H1 (cell line): ENCODE data around the gene KIAA0319L. TPM values are rescaled to one million over a fixed set of nuclear protein-coding genes. Genes with fewer than 3 reads are reported as not detected.

Source experiments
- CTCF ChIA-PET: fragments of 300-600 bp; sonication (Branson Sonifier 250); formaldehyde crosslinking; loops from one replicate; lab custom pipeline; 2021; ENCODE audit not compliant: partially characterized antibody; lab: Charles Lee
- POLR2A ChIA-PET: fragments of 300-600 bp; sonication (Branson Sonifier 250); formaldehyde crosslinking; loops from one replicate; lab custom pipeline; 2021; ENCODE audit warnings: inconsistent platforms; ENCODE audit not compliant: partially characterized antibody; lab: Charles Lee
- DNase-seq, 2 experiments: peaks; one replicate each; pipeline versions ENCODE4 v3.0.0 to v3.0.0-alpha.2; 2010 to 2022; ENCODE audit warnings: low spot score in 2 of 2, low read depth in 1 of 2, mixed read lengths in 1 of 2
- FAIRE-seq: peaks from 2 replicates; lab custom pipeline; 2011; peaks lifted over from hg19 to GRCh38; lab: Jason Lieb, UNC
- H2AFZ ChIP-seq: 2 replicates; pipeline ENCODE4 v1.8.1; 2012; ENCODE audit warnings: low read length, inconsistent platforms
- H2AK5ac ChIP-seq: 2 replicates; pipeline ENCODE4 v1.6.1; 2013; ENCODE audit warnings: low read depth, low read length
- H2BK120ac ChIP-seq: replicated peaks from 2 replicates; pipeline ENCODE3; 2013; ENCODE audit warnings: low read depth, low read length, inconsistent platforms
- H2BK12ac ChIP-seq: 2 replicates; pipeline ENCODE4 v1.6.1; 2013; ENCODE audit warnings: low read depth, low read length
- H2BK15ac ChIP-seq: 2 replicates; pipeline ENCODE4 v1.6.1; 2013; ENCODE audit warnings: low read length
- H2BK20ac ChIP-seq: 2 replicates; pipeline ENCODE4 v1.6.1; 2013; ENCODE audit warnings: low read length
- H2BK5ac ChIP-seq: 2 replicates; pipeline ENCODE4 v1.6.1; 2013; ENCODE audit warnings: low read depth, low read length
- H3K14ac ChIP-seq: 2 replicates; pipeline ENCODE4 v1.6.1; 2013; ENCODE audit warnings: inconsistent platforms; ENCODE audit not compliant: insufficient read length
- H3K18ac ChIP-seq: 2 replicates; pipeline ENCODE4 v1.6.1; 2013; ENCODE audit warnings: low read length; ENCODE audit errors: extremely low read depth
- H3K23ac ChIP-seq: 2 replicates; pipeline ENCODE4 v1.6.1; 2013; ENCODE audit warnings: inconsistent platforms; ENCODE audit not compliant: insufficient read length
- H3K23me2 ChIP-seq: 2 replicates; pipeline ENCODE4 v1.6.1; 2013; ENCODE audit warnings: low read depth, low read length
- H3K27ac ChIP-seq: 2 replicates; pipeline ENCODE4 v1.6.1; 2011; ENCODE audit warnings: low read depth, low read length, inconsistent platforms
- H3K27me3 ChIP-seq, 4 experiments: replicated peaks in 1 of 4; 1 replicate in 1 of 4; 2 replicates in 3 of 4; pipeline versions ENCODE4 v1.6.1 to v1.8.1; 2011 to 2013; ENCODE audit warnings: low read length in 3 of 4, mild to moderate bottlenecking in 3 of 4, inconsistent platforms in 2 of 4, mixed read lengths in 2 of 4, moderate library complexity in 1 of 4; ENCODE audit not compliant: control insufficient read depth in 3 of 4, insufficient read depth in 3 of 4; ENCODE audit errors: extremely low read depth in 1 of 4
- H3K36me3 ChIP-seq, 4 experiments: 2 replicates each; pipeline versions ENCODE4 v1.6.1 to v1.8.1; 2011 to 2013; ENCODE audit warnings: mild to moderate bottlenecking in 4 of 4, low read length in 3 of 4, moderate library complexity in 2 of 4, control low read depth in 1 of 4, inconsistent platforms in 1 of 4; ENCODE audit not compliant: insufficient read depth in 4 of 4, control insufficient read depth in 2 of 4
- H3K4ac ChIP-seq: replicated peaks from 2 replicates; pipeline ENCODE3; 2013; ENCODE audit warnings: low read length, low read depth, mixed read lengths, inconsistent platforms; ENCODE audit not compliant: insufficient read length
- H3K4me1 ChIP-seq, 4 experiments: replicated peaks in 1 of 4; 1 replicate in 1 of 4; 2 replicates in 3 of 4; pipeline versions ENCODE4 v1.6.1 to v1.8.1; 2011 to 2013; ENCODE audit warnings: low read length in 3 of 4, inconsistent platforms in 2 of 4, mixed read lengths in 1 of 4; ENCODE audit not compliant: insufficient read depth in 4 of 4, control insufficient read depth in 3 of 4
- H3K4me2 ChIP-seq, 2 experiments: 2 replicates each; pipeline versions ENCODE4 v1.6.1 to v1.8.1; 2011 to 2013; ENCODE audit warnings: low read depth in 2 of 2, low read length in 2 of 2, control low read depth in 1 of 2, inconsistent platforms in 1 of 2, mild to moderate bottlenecking in 1 of 2; ENCODE audit not compliant: insufficient read depth in 1 of 2
- H3K4me3 ChIP-seq, 4 experiments: fragments of 200-600, 300-600 bp in 1 of 4; sonication (generic), shearing (Covaris generic), sonication (Bioruptor Twin) in 1 of 4; 2 replicates each; pipeline versions ENCODE4 v1.5.1 to v1.8.1; 2011 to 2016; ENCODE audit warnings: low read length in 4 of 4, low read depth in 3 of 4, control low read depth in 2 of 4, inconsistent platforms in 2 of 4, mild to moderate bottlenecking in 2 of 4, mixed read lengths in 1 of 4, moderate library complexity in 1 of 4; ENCODE audit not compliant: insufficient read depth in 2 of 4; ENCODE audit errors: extremely low read depth in 1 of 4
- H3K56ac ChIP-seq: replicated peaks from 2 replicates; pipeline ENCODE3; 2013; ENCODE audit warnings: low read depth, mild to moderate bottlenecking, mixed read lengths, low read length, inconsistent platforms; ENCODE audit not compliant: insufficient read length
- H3K79me1 ChIP-seq: 2 replicates; pipeline ENCODE4 v1.6.1; 2013; ENCODE audit warnings: low read depth, low read length, control low read depth
- H3K79me2 ChIP-seq, 2 experiments: 2 replicates each; pipeline versions ENCODE4 v1.6.1 to v1.8.1; 2012 to 2013; ENCODE audit warnings: low read length in 2 of 2, mild to moderate bottlenecking in 2 of 2, inconsistent platforms in 1 of 2; ENCODE audit not compliant: insufficient read depth in 2 of 2, control insufficient read depth in 1 of 2
- H3K9ac ChIP-seq, 4 experiments: replicated peaks in 1 of 4; 1 replicate in 1 of 4; 2 replicates in 3 of 4; pipeline versions ENCODE4 v1.6.1 to v1.8.1; 2011 to 2013; ENCODE audit warnings: low read depth in 3 of 4, low read length in 3 of 4, control low read depth in 2 of 4, mild to moderate bottlenecking in 2 of 4, moderate library complexity in 2 of 4, inconsistent platforms in 1 of 4; ENCODE audit errors: extremely low read depth in 1 of 4
- H3K9me3 ChIP-seq, 2 experiments: 2 replicates each; pipeline versions ENCODE4 v1.6.1 to v1.8.1; 2012 to 2013; ENCODE audit warnings: mild to moderate bottlenecking in 2 of 2, moderate library complexity in 2 of 2, control low read depth in 1 of 2, inconsistent platforms in 1 of 2, low read depth in 1 of 2, low read length in 1 of 2, mixed read lengths in 1 of 2; ENCODE audit not compliant: insufficient read depth in 2 of 2
- H4K20me1 ChIP-seq, 2 experiments: replicated peaks in 1 of 2; 2 replicates each; pipeline versions ENCODE3 to v1.8.1; 2011 to 2013; ENCODE audit warnings: inconsistent platforms in 2 of 2, low read length in 2 of 2, mild to moderate bottlenecking in 1 of 2; ENCODE audit not compliant: insufficient read depth in 2 of 2, control insufficient read depth in 1 of 2
- H4K5ac ChIP-seq: 2 replicates; pipeline ENCODE4 v1.6.1; 2013; ENCODE audit warnings: low read length, low read depth, mixed read lengths, inconsistent platforms; ENCODE audit not compliant: insufficient read length
- H4K8ac ChIP-seq: 2 replicates; pipeline ENCODE4 v1.8.0; 2013; ENCODE audit warnings: mild to moderate bottlenecking, moderate library complexity, low read length, inconsistent platforms; ENCODE audit not compliant: insufficient read depth; ENCODE audit errors: extremely low read depth
- H4K91ac ChIP-seq: replicated peaks from 2 replicates; pipeline ENCODE3; 2013; ENCODE audit warnings: low read length, mixed read lengths, inconsistent platforms; ENCODE audit not compliant: insufficient read length
- ASH2L ChIP-seq: fragments of 200-600, 300-600 bp; sonication (generic); IDR thresholded peaks from one replicate; pipeline ENCODE4 v1.7.1; 2017; ENCODE audit warnings: low read length
- HDAC2 ChIP-seq, 2 experiments: fragments of 300-600 bp in 1 of 2; sonication (generic) in 1 of 2; IDR thresholded peaks; 2 replicates each; pipeline ENCODE4 v1.6.1; 2011 to 2012; ENCODE audit warnings: low read depth in 2 of 2, low read length in 2 of 2, mild to moderate bottlenecking in 2 of 2, moderate library complexity in 2 of 2, borderline replicate concordance in 1 of 2, inconsistent platforms in 1 of 2
- SIN3A ChIP-seq, 2 experiments: IDR thresholded peaks in 1 of 2; conservative IDR thresholded peaks in 1 of 2; 2 replicates each; pipeline ENCODE4 v1.6.1; 2011 to 2012; ENCODE audit warnings: low read length in 2 of 2, improper control_type of control experiment in 1 of 2, low read depth in 1 of 2, mild to moderate bottlenecking in 1 of 2
- SP2 ChIP-seq: IDR thresholded peaks from 2 replicates; pipeline ENCODE4 v1.6.1; 2012; ENCODE audit warnings: mild to moderate bottlenecking, low read length, inconsistent platforms
- WGBS, 2 experiments: shearing (Covaris generic) in 1 of 2; methylation state at CpG; one replicate each; pipeline versions ENCODE4 v1.1.6 to v1.1.7; 2013 to 2015; ENCODE audit warnings: low lambda C conversion rate in 2 of 2, mixed read lengths in 2 of 2, inconsistent platforms in 1 of 2, low coverage in 1 of 2, missing lambda C conversion rate in 1 of 2; ENCODE audit not compliant: insufficient replicate concordance in 2 of 2, insufficient coverage in 1 of 2, insufficient read length in 1 of 2; ENCODE audit errors: extremely low coverage in 1 of 2, missing lambda C conversion rate in 1 of 2; 5-methylcytosine and 5-hydroxymethylcytosine counted together
- polyA plus RNA-seq, 7 experiments: library from polyadenylated mRNA; depleted of rRNA in 3 of 7; stranded (reverse) in 5 of 7; unstranded in 2 of 7; fragments of >200 nt in 5 of 7; fragments of 200-250 nt in 2 of 7; gene quantifications; 1 replicate in 5 of 7; 2 replicates in 1 of 7; 4 replicates in 1 of 7; pipeline versions ENCODE4 v1.2.1 to v1.2.3, GENCODE V29; 2011 to 2013; ENCODE audit warnings: missing spikeins in 2 of 7, mixed read lengths in 2 of 7
- total RNA-seq: library from RNA; stranded (reverse); fragmentation: NEBNext Ultra II Directional; extraction: Animal tissue kit (Norgen Biotek cat#: 25700); gene quantifications from 2 replicates; pipeline ENCODE4 v1.2.1, GENCODE V29; 2021

KIAA0319L gene
- total and polyA plus RNA-seq, 2 of the 8 experiments (the other 6 are each of a cell fraction or from before 2014, with no cell fraction given): 40.1 to 55.7 TPM

GRCh38 chr1:35486858-35487408, 70.3 kb downstream of the KIAA0319L start:
- no peak overlapping the region for H3K4me3 ChIP-seq
- H3K23ac ChIP-seq: no peak overlapping the region
- no peaks in the 10 kb centered on the region for H4K20me1 ChIP-seq
- H3K36me3 ChIP-seq: no peaks in the 10 kb centered on the region
- no peak overlapping the region for H3K56ac ChIP-seq
- no peak overlapping the region for H3K18ac ChIP-seq
- FAIRE-seq (no peak), DNase-seq (no peak)
- H3K9me3 ChIP-seq: no peaks in the 10 kb centered on the region
- H2AK5ac ChIP-seq: no peak overlapping the region
- no peaks in the 10 kb centered on the region for H3K4me1 ChIP-seq
- POLR2A ChIA-PET: interaction anchor here (1.5 kb wide), 1 partner anchor 11 kb away, joined by 5 read pairs; no protein-coding TSS in a partner anchor
- no peak for TF ChIP-seq HDAC2 (IDR thresholded peaks at IDR 0.05; ENCODE audit: borderline replicate concordance in 1 of 2, low read depth in 2 of 2, low read length in 2 of 2)
- TF ChIP-seq ASH2L: no peak
- TF ChIP-seq SP2: no peak
- TF ChIP-seq SIN3A (conservative IDR thresholded peaks at IDR 0.05 in 1 of 2, IDR thresholded peaks at IDR 0.05 in 1 of 2; ENCODE audit: low read depth in 1 of 2, low read length in 2 of 2): no peak
- H3K9ac ChIP-seq: no peak overlapping the region
- no peaks in the 10 kb centered on the region for H3K23me2 ChIP-seq
- no peak overlapping the region for H3K14ac ChIP-seq
- 95% methylated on average over 3 of the region's 3 CpGs; no CpG with 5 or more reads in 1 of the 2 experiments for WGBS, 2 experiments
- no peak overlapping the region for H4K8ac ChIP-seq
- H2BK15ac ChIP-seq: no peak overlapping the region
- no peaks in the 10 kb centered on the region for H3K79me2 ChIP-seq
- no peak overlapping the region for H2BK20ac ChIP-seq
- CTCF ChIA-PET: interaction anchor here (1.1 kb wide), 1 partner anchor 26 kb away, joined by 3 read pairs; no protein-coding TSS in a partner anchor
- H3K27me3 ChIP-seq: no peaks in the 10 kb centered on the region
- no peak overlapping the region for H4K5ac ChIP-seq
- H2BK12ac ChIP-seq: no peak overlapping the region
- no peak overlapping the region for H2AFZ ChIP-seq
- H2BK120ac ChIP-seq: no peak overlapping the region
- no peak overlapping the region for H3K4me2 ChIP-seq
- no peak overlapping the region for H3K4ac ChIP-seq
- no peak overlapping the region for H2BK5ac ChIP-seq
- no peak overlapping the region for H3K27ac ChIP-seq
- no peaks in the 10 kb centered on the region for H3K79me1 ChIP-seq
- no peak overlapping the region for H4K91ac ChIP-seq
